ENCODE results near the gene SLC19A1.

SLC19A1 gene

GRCh38 chr21:45497846-45498645, 44.2 kb downstream of the SLC19A1 start:
- no peaks in the 10 kb centered on the region for H3K27me3 ChIP-seq (replicated peaks; ENCODE audit: control insufficient read depth, insufficient read depth, low read length)
- TF ChIP-seq CTCF (IDR thresholded peaks at IDR 0.05; ENCODE audit: insufficient read depth, low read length, poor library complexity, severe bottlenecking) = no peak
- no peaks in the 10 kb centered on the region for H3K36me3 ChIP-seq (ENCODE audit: control insufficient read depth, insufficient read depth, low read length)
- H3K4me3 ChIP-seq (replicated peaks; ENCODE audit: low read depth, low read length) = no peak overlapping the region
- no peak for DNase-seq (ENCODE audit: extremely low read depth, insufficient read length)

GRCh38 chr21:45496968-45497845, 45.0 kb downstream of the SLC19A1 start:
- TF ChIP-seq CTCF (IDR thresholded peaks at IDR 0.05; ENCODE audit: insufficient read depth, low read length, poor library complexity, severe bottlenecking) = no peak
- H3K36me3 ChIP-seq (ENCODE audit: control insufficient read depth, insufficient read depth, low read length) = no peaks in the 10 kb centered on the region
- H3K4me3 ChIP-seq (replicated peaks; ENCODE audit: low read depth, low read length) = no peak overlapping the region
- no peaks in the 10 kb centered on the region for H3K27me3 ChIP-seq (replicated peaks; ENCODE audit: control insufficient read depth, insufficient read depth, low read length)
- DNase-seq (ENCODE audit: extremely low read depth, insufficient read length) = no peak

GRCh38 chr21:45496151-45496967, 45.9 kb downstream of the SLC19A1 start:
- Histone ChIP-seq H3K4me3 (replicated peaks; ENCODE audit: low read depth, low read length) (no peak overlapping the region), H3K27me3 (replicated peaks; ENCODE audit: control insufficient read depth, insufficient read depth, low read length) (no peaks in the 10 kb centered on the region), H3K36me3 (ENCODE audit: control insufficient read depth, insufficient read depth, low read length) (no peaks in the 10 kb centered on the region)
- no peak for TF ChIP-seq CTCF (IDR thresholded peaks at IDR 0.05; ENCODE audit: insufficient read depth, low read length, poor library complexity, severe bottlenecking)
- DNase-seq (ENCODE audit: extremely low read depth, insufficient read length) = no peak

- no peak for DNase-seq (ENCODE audit: extremely low read depth, insufficient read length)
- H3K36me3 ChIP-seq (ENCODE audit: control insufficient read depth, insufficient read depth, low read length) = no peaks in the 10 kb centered on the region
- no peak for TF ChIP-seq CTCF (IDR thresholded peaks at IDR 0.05; ENCODE audit: insufficient read depth, low read length, poor library complexity, severe bottlenecking)
These were observed 47.2 kb downstream of the SLC19A1 start for GRCh38 chr21:45494851-45495680.

More at GRCh38 chr21:45494851-45495680, 47.2 kb downstream of the SLC19A1 start:
- Histone ChIP-seq H3K4me3 (replicated peaks; ENCODE audit: low read depth, low read length) (no peak overlapping the region), H3K27me3 (replicated peaks; ENCODE audit: control insufficient read depth, insufficient read depth, low read length) (no peaks in the 10 kb centered on the region)
